Pancreas (tissue), 10 donors: Measurements from ENCODE around the gene PCCA. TPM values are rescaled to one million over a fixed set of nuclear protein-coding genes. Genes with fewer than 3 reads are reported as not detected.

ENCODE experiments used
- ATAC-seq, 4 donors: fragments of 200-7000 bp; cut with Tn5 transposase; one replicate each; pipeline versions ENCODE4 v1.8.0 to v1.9.1; 2020; ENCODE audit warnings: mild to moderate bottlenecking in 4 of 4, moderate library complexity in 4 of 4
- DNase-seq, 6 donors: peaks; one replicate each; pipeline ENCODE4 v3.0.0-alpha.2; 2020
- FAIRE-seq: peaks from 2 replicates; lab custom pipeline; 2012; peaks lifted over from hg19 to GRCh38; lab: Jason Lieb, UNC
- H3K27ac ChIP-seq, 4 donors: fragments of 200-600 bp; sonication (generic); 1 replicate in 3 of 4; 2 replicates in 1 of 4; pipeline versions ENCODE4 v1.5.0 to v1.8.0; 2020
- H3K27me3 ChIP-seq, 4 donors: fragments of 200-600 bp; one replicate each; pipeline ENCODE4 v1.8.0; 2021
- H3K36me3 ChIP-seq, 3 donors: fragments of 200-600 bp; sonication (generic) in 1 of 3; one replicate each; pipeline versions ENCODE4 v1.5.0 to v1.8.0; 2020 to 2021
- H3K4me1 ChIP-seq, 3 donors: fragments of 200-600 bp; one replicate each; pipeline ENCODE4 v1.8.0; 2021
- H3K4me3 ChIP-seq, 4 donors: fragments of 200-600 bp; sonication (generic) in 2 of 4; one replicate each; pipeline versions ENCODE4 v1.5.0 to v1.8.0; 2020 to 2021
- H3K9me3 ChIP-seq, 4 donors: fragments of 200-600 bp; one replicate each; pipeline ENCODE4 v1.8.0; 2021
- CTCF ChIP-seq, 4 donors: fragments of 200-600 bp; sonication (generic) in 3 of 4; IDR thresholded peaks; one replicate each; pipeline versions ENCODE4 v1.5.0 to v1.8.0; 2021; ENCODE audit warnings: antibody characterized with exemption in 4 of 4
- WGBS, 2 donors: extraction: QIAGEN DNeasy Blood & Tissue Kit; methylation state at CpG; one replicate each; pipeline ENCODE4 v1.1.7; 2013; 5-methylcytosine and 5-hydroxymethylcytosine counted together
- intact Hi-C, 3 donors: fragments of 100-400 bp; cut with DNase I; formaldehyde crosslinking; loops; one replicate each; pipeline versions ENCODE4 v1.11.1 to v1.14.2; 2022
- polyA plus RNA-seq, 2 donors: library from polyadenylated mRNA; stranded (reverse); fragments of 200-250 nt; gene quantifications; one replicate each; pipeline ENCODE4 v1.2.3, GENCODE V29; 2013
- total RNA-seq, 6 donors: library from RNA; stranded (reverse); fragmentation: NEBNext Ultra II Directional in 4 of 6; extraction: Animal tissue kit (Norgen Biotek cat#: 25700) in 4 of 6; gene quantifications; one replicate each; pipeline versions ENCODE4 v1.2.1 to v1.2.4, GENCODE V29; 2021 to 2023
- donor health status: healthy with polysubstance abuse.
- donor health status: DM: no; HTN: no; CAD: no; lungs with moderate emphysema.
- donor health status: DM: no; HTN: no; CAD: no.
- donor health status: control.
- donor health status: control.
- donor health status: Bipolar disorder and iron deficiency.
- donor health status: DM: yes; HTN: yes; CAD: no.
- donor health status: DM: no; HTN: no; CAD: no.
- donor health status: DM: no; HTN: no; CAD: no.
- donor health status: DM: yes; HTN: yes; CAD: no.

PCCA gene
- total and polyA plus RNA-seq, 8 donors: 14.2 to 32.1 (median 24.1) TPM

GRCh38 chr13:100490692-100491091 lies 401.8 kb downstream of the PCCA start:
- FAIRE-seq: no peak
- intact Hi-C loops: no loop called here
- ATAC-seq: peak in 3 of 4 donors; percentile 10 to 46 (median 36)
- no peak for DNase-seq
- no peak for TF ChIP-seq CTCF (IDR thresholded peaks at IDR 0.05)
- no peaks in the 10 kb centered on the region for H3K36me3 ChIP-seq
- no peak overlapping the region for H3K27ac ChIP-seq
- no peak overlapping the region for H3K4me3 ChIP-seq
- no peaks in the 10 kb centered on the region for H3K4me1 ChIP-seq
- no peaks in the 10 kb centered on the region for H3K27me3 ChIP-seq
- 63 to 66% methylated on average over 4 of the region's 4 CpGs for WGBS, 2 donors
- no peaks in the 10 kb centered on the region for H3K9me3 ChIP-seq

GRCh38 chr13:100491164-100491842 lies 402.4 kb downstream of the PCCA start:
- FAIRE-seq (no peak), ATAC-seq (peak in 3 of 4 donors; percentile 40 to 60 (median 46))
- no peak for TF ChIP-seq CTCF (IDR thresholded peaks at IDR 0.05)

GRCh38 chr13:100493418-100493817 lies 404.5 kb downstream of the PCCA start:
- 93 to 94% methylated on average over 7 of the region's 7 CpGs for WGBS, 2 donors
- ATAC-seq (no peak), FAIRE-seq (no peak), DNase-seq (no peak)
- Histone ChIP-seq H3K9me3 (no peaks in the 10 kb centered on the region), H3K4me3 (no peak overlapping the region), H3K36me3 (no peaks in the 10 kb centered on the region), H3K4me1 (no peaks in the 10 kb centered on the region), H3K27me3 (no peaks in the 10 kb centered on the region), H3K27ac (no peak overlapping the region)
- no peak for TF ChIP-seq CTCF (IDR thresholded peaks at IDR 0.05)
- intact Hi-C loops: no loop called here

More at GRCh38 chr13:100491164-100491842, 402.4 kb downstream of the PCCA start:
- Histone ChIP-seq H3K27me3 (no peaks in the 10 kb centered on the region), H3K4me1 (no peaks in the 10 kb centered on the region), H3K9me3 (no peaks in the 10 kb centered on the region), H3K27ac (no peak overlapping the region), H3K4me3 (no peak overlapping the region), H3K36me3 (no peaks in the 10 kb centered on the region)
- DNase-seq: no peak
- intact Hi-C loops: no loop called here
- WGBS, 2 donors: 80 to 81% methylated on average over 8 of the region's 8 CpGs

GRCh38 chr13:100495455-100495854 lies 406.6 kb downstream of the PCCA start:
- WGBS, 2 donors: 95 to 98% methylated on average over 1 of the region's 1 CpG
- Histone ChIP-seq H3K4me1 (no peaks in the 10 kb centered on the region), H3K27me3 (no peaks in the 10 kb centered on the region), H3K9me3 (no peaks in the 10 kb centered on the region), H3K27ac (no peak overlapping the region), H3K36me3 (no peaks in the 10 kb centered on the region), H3K4me3 (no peak overlapping the region)
- FAIRE-seq: no peak
- intact Hi-C loops: no loop called here
- TF ChIP-seq CTCF (IDR thresholded peaks at IDR 0.05): no peak
- ATAC-seq: no peak
- no peak for DNase-seq

- WGBS, 2 donors: 96 to 97% methylated on average over 1 of the region's 1 CpG
- ATAC-seq: no peak
- H3K36me3 ChIP-seq: no peaks in the 10 kb centered on the region
- H3K4me3 ChIP-seq: no peak overlapping the region
- no peaks in the 10 kb centered on the region for H3K27me3 ChIP-seq
- no peak overlapping the region for H3K27ac ChIP-seq
- no peaks in the 10 kb centered on the region for H3K4me1 ChIP-seq
- no peaks in the 10 kb centered on the region for H3K9me3 ChIP-seq
- DNase-seq: no peak
- no peak for FAIRE-seq
- intact Hi-C loops: no loop called here
- TF ChIP-seq CTCF (IDR thresholded peaks at IDR 0.05): no peak
Measured at GRCh38 chr13:100497389-100497788, 408.5 kb downstream of the PCCA start.
